RWPE1 (cell line): Measurements from ENCODE around the gene SCRT2.

Experiments used
- CTCF ChIA-PET: fragments of 350-600 bp; sonication (Branson Sonifier 250); formaldehyde crosslinking; extraction: SDS; loops from one replicate; lab custom pipeline; 2021; lab: Yijun Ruan, JAX
- POLR2A ChIA-PET: fragments of 400-600 bp; formaldehyde crosslinking; extraction: SDS; loops from one replicate; lab custom pipeline; 2020; ENCODE audit warnings: antibody characterized with exemption; ENCODE audit not compliant: low non-redundant PET; lab: Yijun Ruan, JAX
- DNase-seq: peaks from one replicate; pipeline ENCODE4 v3.0.0; 2012; ENCODE audit warnings: low spot score
- H3K27ac ChIP-seq: fragments of 450-650 bp; 2 replicates; pipeline ENCODE4 v1.5.1; 2017
- TF ChIP-seq, protein P1 (sequence below): fragments of 450-650 bp; conservative IDR thresholded peaks from 2 replicates; pipeline ENCODE4 v1.5.1; 2017; ENCODE audit warnings: low read depth, mild to moderate bottlenecking

The SCRT2 gene

DNA sequence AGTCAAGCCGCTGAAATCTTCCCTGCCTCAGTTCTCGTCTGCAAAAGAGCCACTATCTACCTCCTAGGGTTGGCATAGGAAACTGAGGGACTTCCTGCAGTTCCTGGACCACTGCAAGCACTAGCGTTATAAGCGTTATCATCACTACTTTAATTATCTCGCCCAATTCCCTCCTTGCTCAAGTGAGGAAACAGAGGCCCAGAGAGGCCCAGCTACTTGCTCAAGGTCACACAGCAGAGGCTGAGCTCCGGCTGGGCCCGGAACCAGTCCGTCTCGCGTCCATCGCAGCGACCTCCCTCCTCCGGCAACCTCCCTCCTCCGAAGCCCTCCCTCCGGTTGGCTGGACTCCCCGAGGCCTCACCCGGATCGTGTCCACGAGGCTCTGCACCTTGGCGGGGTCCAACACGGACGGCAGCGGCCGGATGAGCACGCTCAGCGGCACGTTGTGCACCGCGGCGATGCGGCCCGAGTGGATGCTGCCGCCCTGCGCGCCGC is 22.9 kb downstream of the SCRT2 start:
- CTCF ChIA-PET, result interaction anchor here (0.6 to 1.4 kb wide), 4 partner anchors 14 to 173 kb away, joined by 3 to 7 read pairs (median 5); no protein-coding TSS in a partner anchor
- POLR2A ChIA-PET, result no interaction called here
- H3K27ac ChIP-seq, result peak overlapping the region; percentile 77
- no peak for DNase-seq
- TF ChIP-seq, protein P1, sequence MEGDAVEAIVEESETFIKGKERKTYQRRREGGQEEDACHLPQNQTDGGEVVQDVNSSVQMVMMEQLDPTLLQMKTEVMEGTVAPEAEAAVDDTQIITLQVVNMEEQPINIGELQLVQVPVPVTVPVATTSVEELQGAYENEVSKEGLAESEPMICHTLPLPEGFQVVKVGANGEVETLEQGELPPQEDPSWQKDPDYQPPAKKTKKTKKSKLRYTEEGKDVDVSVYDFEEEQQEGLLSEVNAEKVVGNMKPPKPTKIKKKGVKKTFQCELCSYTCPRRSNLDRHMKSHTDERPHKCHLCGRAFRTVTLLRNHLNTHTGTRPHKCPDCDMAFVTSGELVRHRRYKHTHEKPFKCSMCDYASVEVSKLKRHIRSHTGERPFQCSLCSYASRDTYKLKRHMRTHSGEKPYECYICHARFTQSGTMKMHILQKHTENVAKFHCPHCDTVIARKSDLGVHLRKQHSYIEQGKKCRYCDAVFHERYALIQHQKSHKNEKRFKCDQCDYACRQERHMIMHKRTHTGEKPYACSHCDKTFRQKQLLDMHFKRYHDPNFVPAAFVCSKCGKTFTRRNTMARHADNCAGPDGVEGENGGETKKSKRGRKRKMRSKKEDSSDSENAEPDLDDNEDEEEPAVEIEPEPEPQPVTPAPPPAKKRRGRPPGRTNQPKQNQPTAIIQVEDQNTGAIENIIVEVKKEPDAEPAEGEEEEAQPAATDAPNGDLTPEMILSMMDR, result no peak

DNA sequence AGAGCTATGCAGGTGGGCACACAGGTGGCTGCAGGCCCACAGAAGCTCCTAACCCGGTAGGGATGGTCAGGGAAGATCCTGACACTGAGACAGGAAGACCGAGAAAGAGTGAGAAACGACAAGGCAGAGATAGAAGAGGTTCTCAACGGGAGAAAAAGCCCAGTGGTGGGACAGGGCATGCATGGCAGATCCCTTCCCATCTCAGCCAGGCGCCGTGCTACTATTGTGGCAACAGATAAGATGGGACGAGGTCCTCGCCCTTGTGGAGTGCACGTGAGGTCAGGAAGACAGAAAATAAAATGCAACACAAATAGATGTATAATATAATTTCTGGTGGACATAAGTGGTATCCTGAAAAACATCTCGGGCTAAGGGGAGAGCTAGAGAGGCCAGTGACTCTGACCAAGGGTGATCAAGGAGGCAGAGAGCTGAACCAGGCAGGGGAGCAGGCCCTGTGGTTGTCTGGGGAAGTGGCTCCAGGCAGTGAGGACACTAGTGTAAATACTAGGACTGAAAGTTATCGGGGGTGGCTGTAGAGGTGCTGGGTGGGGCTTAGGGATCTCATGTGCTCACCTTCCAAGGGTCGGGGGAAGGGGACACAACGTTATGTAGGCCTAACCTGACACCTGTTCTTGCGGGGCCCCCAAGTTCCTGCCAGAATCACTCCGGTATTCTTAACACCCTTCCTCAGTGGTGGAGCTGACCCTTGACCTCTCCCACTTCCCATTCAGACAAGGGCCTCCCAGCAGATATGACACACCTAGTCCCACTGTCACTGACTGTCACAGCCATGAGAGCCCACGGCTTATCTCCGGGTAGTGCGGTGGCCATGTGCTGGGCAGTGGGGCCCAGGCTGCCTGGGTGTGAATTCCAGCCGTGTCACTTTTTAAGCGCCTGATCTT is 23.6 kb downstream of the SCRT2 start:
- ChIA-PET POLR2A (no interaction called here), CTCF (interaction anchor here (0.6 to 1.4 kb wide), 7 partner anchors 15 to 173 kb away, joined by 3 to 7 read pairs (median 4); no protein-coding TSS in a partner anchor)
- TF ChIP-seq, protein P1, result no peak
- peak overlapping the region; percentile 77 for H3K27ac ChIP-seq
- no peak for DNase-seq

DNA sequence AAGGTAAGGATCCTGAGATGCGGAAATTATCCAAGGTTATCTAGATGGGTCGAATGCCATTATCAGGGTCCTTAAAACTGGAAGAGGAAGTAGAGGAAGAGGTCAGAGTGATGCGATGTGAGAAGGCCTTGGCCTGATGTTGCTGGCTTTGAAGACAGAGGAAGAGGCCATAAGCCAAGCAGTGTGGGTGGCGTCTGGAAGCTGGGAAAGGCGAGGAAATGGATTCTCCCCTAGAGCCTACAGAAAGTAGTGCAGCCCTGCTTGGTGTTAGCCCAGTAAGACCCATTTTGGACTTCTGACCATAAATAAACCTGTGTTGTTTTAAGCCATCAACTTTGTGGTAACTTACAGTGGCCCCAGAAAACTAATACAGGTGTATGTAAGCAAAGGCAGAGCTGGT is 24.6 kb downstream of the SCRT2 start:
- TF ChIP-seq, protein P1, result no peak
- CTCF ChIA-PET, result interaction anchor here (0.7 to 1.2 kb wide), 3 partner anchors 78 to 99 kb away, joined by 3 to 4 read pairs (median 3); no protein-coding TSS in a partner anchor
- POLR2A ChIA-PET, result no interaction called here
- H3K27ac ChIP-seq, result peak overlapping the region; percentile 77
- DNase-seq, result no peak

DNA sequence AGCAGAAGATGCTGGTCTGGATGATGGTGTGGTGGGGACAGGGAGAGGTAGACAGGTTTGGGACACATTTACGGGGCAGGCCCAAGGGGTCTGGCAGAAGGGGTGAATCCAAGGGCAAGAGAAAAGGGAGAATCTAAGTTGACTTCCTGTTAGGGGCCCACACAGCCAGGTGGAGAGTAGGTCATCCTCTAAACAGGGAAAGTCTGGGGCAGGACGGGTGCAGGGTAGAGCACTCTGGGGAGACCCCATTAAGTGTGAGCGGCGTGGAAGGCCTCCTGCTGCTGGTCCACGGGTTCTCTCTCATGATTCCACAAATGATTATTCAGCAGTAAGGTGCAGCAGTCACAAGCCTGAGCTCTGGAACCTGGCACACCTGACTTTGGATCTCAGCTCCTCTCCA is 25.3 kb downstream of the SCRT2 start:
- CTCF ChIA-PET, result interaction anchor here (1.2 kb wide), 1 partner anchor 89 kb away, joined by 4 read pairs; no protein-coding TSS in a partner anchor
- POLR2A ChIA-PET, result no interaction called here
- no peak for DNase-seq
- TF ChIP-seq, protein P1, result no peak
- H3K27ac ChIP-seq, result peak overlapping the region; percentile 77; the same call in 1 of the 2 replicates

DNA sequence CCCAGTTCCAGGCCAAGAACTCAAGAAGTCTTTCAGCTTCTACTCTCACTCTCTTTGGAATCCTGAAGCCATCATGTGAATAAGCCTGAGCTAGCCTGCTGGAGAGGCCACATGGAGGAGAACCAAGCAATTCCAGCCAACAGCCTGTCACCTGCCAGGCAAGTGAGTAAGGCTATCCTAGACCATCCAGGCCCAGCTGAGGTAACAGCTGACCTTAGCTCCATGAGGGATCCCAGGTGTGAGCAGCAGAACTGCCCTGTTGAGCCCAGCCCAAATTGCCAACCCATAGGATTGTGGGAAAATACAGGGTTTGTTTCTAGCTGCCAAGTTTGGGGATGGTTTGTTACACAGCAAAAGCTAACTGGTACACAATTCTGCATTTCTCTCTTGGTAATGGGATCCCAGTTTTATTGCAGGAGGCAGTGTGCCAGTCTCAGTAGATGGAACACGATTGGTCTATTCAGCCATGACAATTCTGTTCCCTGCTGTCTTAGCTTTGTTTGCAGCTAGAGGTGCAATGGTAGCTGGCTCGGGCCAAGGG is 28.1 kb downstream of the SCRT2 start:
- ChIA-PET CTCF (interaction anchor here (0.7 to 1.7 kb wide), 4 partner anchors 20 to 121 kb away, joined by 3 to 7 read pairs (median 4); partner anchors contain the start of gene SLC52A3), POLR2A (no interaction called here)
- no peak for DNase-seq
- H3K27ac ChIP-seq, result no peak overlapping the region
- TF ChIP-seq, protein P1, result no peak

DNA sequence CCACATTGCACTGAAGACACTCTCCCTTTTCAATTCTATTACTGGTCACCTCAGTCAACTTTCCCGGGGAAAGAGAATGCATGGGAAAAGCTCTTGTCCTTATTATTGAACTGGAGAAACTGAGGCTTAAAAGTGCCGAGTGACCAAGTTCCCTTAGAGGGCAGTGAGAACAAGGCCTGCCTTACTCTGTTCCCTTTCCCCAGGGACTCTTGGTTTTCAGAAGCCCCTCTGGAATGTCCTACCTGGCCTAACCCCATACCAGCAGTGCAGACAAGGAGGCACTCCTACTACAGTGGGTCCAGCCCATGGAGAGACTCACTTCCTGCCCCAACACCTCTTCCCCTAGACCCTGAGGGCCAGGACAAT is 28.8 kb downstream of the SCRT2 start:
- TF ChIP-seq, protein P1, result no peak
- ChIA-PET CTCF (interaction anchor here (0.6 to 2.1 kb wide), 5 partner anchors 15 to 533 kb away, joined by 3 to 9 read pairs (median 4); partner anchors contain the start of gene SLC52A3), POLR2A (no interaction called here)
- DNase-seq, result no peak
- no peak overlapping the region for H3K27ac ChIP-seq
